Activated CD4-positive, alpha-beta T cell treated with anti-CD3 and anti-CD28 coated beads, Interleukin-2, amount 10 ng/mL, durations not matched to agents 7 days and 5 days (primary cell): ENCODE results near the gene FOXC1. TPM values are rescaled to one million over a fixed set of nuclear protein-coding genes. Genes with fewer than 3 reads are reported as not detected.

Source experiments
- CTCF ChIA-PET: fragments of 350-600 bp; sonication (Branson Sonifier 250); formaldehyde crosslinking; loops from one replicate; lab custom pipeline; 2021; ENCODE audit warnings: antibody characterized with exemption; lab: Charles Lee
- POLR2A ChIA-PET: fragments of 350-600 bp; sonication (Branson Sonifier 250); formaldehyde crosslinking; loops from one replicate; lab custom pipeline; 2021; ENCODE audit warnings: antibody characterized with exemption; lab: Charles Lee
- DNase-seq: peaks from one replicate; pipeline ENCODE4 v3.0.0-alpha.2; 2020
- H3K27ac Mint-ChIP-seq: one replicate; pipeline ENCODE4 v1.8.0; 2021; ENCODE audit warnings: mild to moderate bottlenecking, moderate library complexity, mixed read lengths
- H3K27me3 Mint-ChIP-seq: one replicate; pipeline ENCODE4 v1.8.0; 2021; ENCODE audit warnings: mixed read lengths
- H3K36me3 Mint-ChIP-seq: one replicate; pipeline ENCODE4 v1.8.0; 2021; ENCODE audit warnings: low read depth, mixed read lengths
- H3K4me1 Mint-ChIP-seq: one replicate; pipeline ENCODE4 v1.8.0; 2021; ENCODE audit warnings: mixed read lengths
- H3K4me3 Mint-ChIP-seq: one replicate; pipeline ENCODE4 v1.8.0; 2021; ENCODE audit warnings: mild to moderate bottlenecking, moderate library complexity, mixed read lengths
- H3K9me3 Mint-ChIP-seq: one replicate; pipeline ENCODE4 v1.8.0; 2021; ENCODE audit warnings: mixed read lengths
- total RNA-seq, 2 experiments: library from RNA; stranded (reverse); gene quantifications; one replicate each; pipeline ENCODE4 v1.2.3, GENCODE V29; 2021

Gene FOXC1
- total RNA-seq, 2 experiments from 2014 or later, result not detected

DNA sequence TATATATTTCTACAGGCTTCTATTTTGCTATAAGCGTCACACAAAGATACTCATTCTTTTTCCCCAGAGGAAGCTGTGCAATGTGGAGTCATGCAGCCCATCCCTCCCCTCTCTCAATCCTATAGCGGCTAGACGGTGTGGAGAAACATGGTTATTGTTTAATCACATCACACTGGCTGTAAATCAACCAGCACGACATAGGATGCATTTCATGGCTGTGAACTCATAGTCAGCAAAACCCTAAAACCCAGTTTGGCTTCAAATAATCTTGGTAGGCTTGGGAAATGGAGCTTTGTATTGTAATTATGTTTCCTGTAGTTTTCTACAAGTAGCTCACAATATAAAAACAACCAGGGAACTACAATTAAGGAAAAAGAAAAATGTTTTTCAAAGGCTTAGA lies 16.8 kb downstream of the FOXC1 start:
- Mint-ChIP-seq H3K36me3 (peaks cover 3% of the 10 kb centered on the region), H3K4me3 (no peak overlapping the region), H3K9me3 (no peaks in the 10 kb centered on the region), H3K4me1 (peaks cover 9% of the 10 kb centered on the region), H3K27me3 (peaks cover 56% of the 10 kb centered on the region), H3K27ac (no peak overlapping the region)
- ChIA-PET CTCF (interaction anchor here (0.8 to 1.0 kb wide), 2 partner anchors 53 to 360 kb away, joined by 3 read pairs; no protein-coding TSS in a partner anchor), POLR2A (no interaction called here)
- no peak for DNase-seq

DNA sequence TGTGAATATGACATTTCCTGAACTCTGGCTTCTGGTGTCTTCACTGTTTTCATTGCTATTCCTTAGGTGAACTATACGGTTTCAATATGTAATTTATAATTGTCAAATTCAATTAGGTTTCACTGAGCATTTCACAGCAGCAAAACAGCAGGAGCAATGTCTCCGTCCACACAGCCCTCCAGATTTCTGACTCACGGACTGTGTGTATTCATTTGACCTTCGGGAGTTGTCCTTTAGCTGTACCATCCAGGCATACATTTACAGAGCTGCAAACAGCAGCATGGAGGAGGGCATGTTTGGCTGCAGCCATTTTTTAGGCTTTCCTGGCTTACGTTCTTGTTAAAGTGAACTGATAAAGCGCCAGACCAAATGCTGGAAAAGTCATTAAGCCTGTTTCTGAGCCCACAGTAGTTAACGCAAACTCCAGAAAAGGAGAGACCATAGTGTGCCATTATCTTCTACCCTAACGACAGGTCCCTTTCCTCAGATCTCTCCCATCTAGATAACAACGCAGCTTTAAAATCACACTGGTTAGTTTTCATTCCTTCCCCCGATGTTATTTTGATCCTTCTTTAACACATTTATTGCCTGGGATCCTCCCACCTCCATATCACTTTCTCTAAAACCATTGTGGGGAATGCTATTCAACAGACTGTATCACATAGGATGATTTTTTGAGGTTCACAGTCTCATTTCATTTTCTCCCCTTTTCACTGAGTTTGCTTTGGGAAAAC lies 18.3 kb downstream of the FOXC1 start:
- Mint-ChIP-seq H3K4me1 (peaks cover 9% of the 10 kb centered on the region), H3K27me3 (peaks cover 45% of the 10 kb centered on the region), H3K4me3 (no peak overlapping the region), H3K36me3 (peaks cover 3% of the 10 kb centered on the region), H3K27ac (no peak overlapping the region), H3K9me3 (no peaks in the 10 kb centered on the region)
- no peak for DNase-seq
- ChIA-PET CTCF (no interaction called here), POLR2A (no interaction called here)

- CTCF ChIA-PET, result no interaction called here
Observed at GRCh38 chr6:1629316-1629715, 19.6 kb downstream of the FOXC1 start.

GRCh38 chr6:1630212-1630770 lies 20.6 kb downstream of the FOXC1 start:
- CTCF ChIA-PET, result interaction anchor here (1.2 kb wide), 1 partner anchor 23 kb away, joined by 3 read pairs; no protein-coding TSS in a partner anchor

More at GRCh38 chr6:1629316-1629715, 19.6 kb downstream of the FOXC1 start:
- Mint-ChIP-seq H3K27me3 (peaks cover 37% of the 10 kb centered on the region), H3K36me3 (peaks cover 3% of the 10 kb centered on the region), H3K9me3 (no peaks in the 10 kb centered on the region), H3K4me3 (no peak overlapping the region), H3K4me1 (peaks cover 9% of the 10 kb centered on the region), H3K27ac (no peak overlapping the region)
- DNase-seq, result no peak
- POLR2A ChIA-PET, result no interaction called here

GRCh38 chr6:1630771-1631217 lies 21.1 kb downstream of the FOXC1 start:
- peaks cover 28% of the 10 kb centered on the region for H3K27me3 Mint-ChIP-seq

More at GRCh38 chr6:1630212-1630770, 20.6 kb downstream of the FOXC1 start:
- H3K27me3 Mint-ChIP-seq, result peaks cover 34% of the 10 kb centered on the region
- no peak overlapping the region for H3K27ac Mint-ChIP-seq
- POLR2A ChIA-PET, result no interaction called here
- no peak overlapping the region for H3K4me3 Mint-ChIP-seq
- no peaks in the 10 kb centered on the region for H3K9me3 Mint-ChIP-seq
- H3K36me3 Mint-ChIP-seq, result peaks cover under 1% of the 10 kb centered on the region
- peaks cover 5% of the 10 kb centered on the region for H3K4me1 Mint-ChIP-seq
- no peak for DNase-seq

DNA sequence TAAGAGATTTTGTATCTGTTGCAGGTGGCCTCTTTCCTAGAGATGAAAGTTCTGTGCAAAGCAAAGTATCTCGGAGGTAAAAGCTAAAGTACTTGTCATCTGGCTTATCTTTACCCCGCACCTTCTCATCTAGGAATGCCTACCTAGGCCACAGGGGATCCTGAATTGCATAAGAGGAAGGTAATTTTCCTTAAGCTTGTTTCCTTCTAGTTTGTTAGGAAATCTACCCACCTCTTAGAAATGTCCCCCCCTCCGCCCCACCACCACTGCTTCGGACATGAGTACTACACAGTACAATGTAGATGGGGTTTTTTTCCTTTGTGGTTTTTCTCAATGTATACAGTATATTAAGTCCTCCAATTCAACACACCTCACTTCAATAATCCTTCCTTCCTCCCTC lies 21.5 kb downstream of the FOXC1 start:
- no peak for DNase-seq
- Mint-ChIP-seq H3K27me3 (peaks cover 24% of the 10 kb centered on the region), H3K4me1 (no peaks in the 10 kb centered on the region), H3K27ac (no peak overlapping the region), H3K4me3 (no peak overlapping the region), H3K9me3 (no peaks in the 10 kb centered on the region), H3K36me3 (no peaks in the 10 kb centered on the region)
- CTCF ChIA-PET, result interaction anchor here (1.2 kb wide), 1 partner anchor 24 kb away, joined by 3 read pairs; no protein-coding TSS in a partner anchor
- POLR2A ChIA-PET, result no interaction called here

More at GRCh38 chr6:1630771-1631217, 21.1 kb downstream of the FOXC1 start:
- Mint-ChIP-seq H3K4me1 (peaks cover 3% of the 10 kb centered on the region), H3K9me3 (no peaks in the 10 kb centered on the region), H3K4me3 (no peak overlapping the region), H3K36me3 (no peaks in the 10 kb centered on the region), H3K27ac (no peak overlapping the region)
- DNase-seq, result no peak
- ChIA-PET POLR2A (no interaction called here), CTCF (interaction anchor here (1.2 kb wide), 1 partner anchor 23 kb away, joined by 3 read pairs; no protein-coding TSS in a partner anchor)

- Mint-ChIP-seq H3K36me3 (no peaks in the 10 kb centered on the region), H3K4me3 (no peak overlapping the region), H3K9me3 (no peaks in the 10 kb centered on the region), H3K4me1 (no peaks in the 10 kb centered on the region), H3K27me3 (peaks cover 3% of the 10 kb centered on the region), H3K27ac (no peak overlapping the region)
- DNase-seq, result no peak
- CTCF ChIA-PET, result no interaction called here
- POLR2A ChIA-PET, result no interaction called here
Observed at GRCh38 chr6:1633366-1634021, 23.8 kb downstream of the FOXC1 start.

GRCh38 chr6:1634081-1634480 lies 24.4 kb downstream of the FOXC1 start:
- H3K4me1 Mint-ChIP-seq, result no peaks in the 10 kb centered on the region
- peaks cover 1% of the 10 kb centered on the region for H3K27me3 Mint-ChIP-seq
- POLR2A ChIA-PET, result no interaction called here
- no peaks in the 10 kb centered on the region for H3K36me3 Mint-ChIP-seq
- no peak overlapping the region for H3K27ac Mint-ChIP-seq
- CTCF ChIA-PET, result no interaction called here
- no peak for DNase-seq
- H3K4me3 Mint-ChIP-seq, result no peak overlapping the region
- no peaks in the 10 kb centered on the region for H3K9me3 Mint-ChIP-seq

DNA sequence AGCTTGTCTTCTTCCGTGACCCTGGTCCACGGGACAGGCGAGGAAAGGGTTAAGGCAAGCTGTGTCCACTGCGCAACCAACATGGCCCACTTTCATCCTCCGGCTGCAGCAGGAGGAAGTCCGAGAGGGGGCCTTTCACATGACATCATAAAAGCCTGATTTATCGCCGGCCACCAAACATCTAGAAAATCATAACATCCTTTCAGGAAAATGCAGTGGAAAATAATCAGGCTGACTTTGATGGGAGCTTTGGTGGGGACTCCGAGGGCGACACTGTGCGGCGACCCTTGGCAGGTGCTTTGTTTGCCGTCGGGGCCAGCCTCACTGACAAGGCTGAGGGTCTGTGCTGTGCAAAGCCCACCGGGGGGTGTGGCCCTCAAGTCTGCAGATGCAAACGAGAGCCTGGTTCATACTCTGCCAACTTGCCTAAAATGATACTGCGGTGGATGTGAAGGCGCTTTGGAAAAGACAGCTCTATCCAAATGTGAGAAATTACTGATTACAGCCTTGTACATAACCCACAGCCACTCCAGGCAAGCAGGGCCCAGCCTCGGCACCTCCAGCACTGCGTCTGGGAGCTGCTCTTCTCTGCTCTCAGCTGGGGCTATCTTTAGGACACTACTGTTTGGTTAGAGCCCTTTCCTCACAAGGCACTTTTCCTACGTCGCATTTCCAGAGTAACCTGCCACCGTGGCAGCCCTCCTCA lies 25.7 kb downstream of the FOXC1 start:
- no peak overlapping the region for H3K27ac Mint-ChIP-seq
- no peaks in the 10 kb centered on the region for H3K4me1 Mint-ChIP-seq
- no peak for DNase-seq
- ChIA-PET POLR2A (no interaction called here), CTCF (interaction anchor here (1.1 kb wide), 1 partner anchor 9 kb away, joined by 3 read pairs; no protein-coding TSS in a partner anchor)
- no peak overlapping the region for H3K4me3 Mint-ChIP-seq
- no peaks in the 10 kb centered on the region for H3K9me3 Mint-ChIP-seq
- no peaks in the 10 kb centered on the region for H3K27me3 Mint-ChIP-seq
- no peaks in the 10 kb centered on the region for H3K36me3 Mint-ChIP-seq

GRCh38 chr6:1636272-1636825 lies 26.6 kb downstream of the FOXC1 start:
- no peaks in the 10 kb centered on the region for H3K27me3 Mint-ChIP-seq
- no peaks in the 10 kb centered on the region for H3K36me3 Mint-ChIP-seq
- POLR2A ChIA-PET, result no interaction called here
- no peak overlapping the region for H3K4me3 Mint-ChIP-seq
- CTCF ChIA-PET, result interaction anchor here (1.1 kb wide), 1 partner anchor 8 kb away, joined by 3 read pairs; no protein-coding TSS in a partner anchor
- no peaks in the 10 kb centered on the region for H3K4me1 Mint-ChIP-seq
- no peak for DNase-seq
- H3K9me3 Mint-ChIP-seq, result no peaks in the 10 kb centered on the region
- no peak overlapping the region for H3K27ac Mint-ChIP-seq

DNA sequence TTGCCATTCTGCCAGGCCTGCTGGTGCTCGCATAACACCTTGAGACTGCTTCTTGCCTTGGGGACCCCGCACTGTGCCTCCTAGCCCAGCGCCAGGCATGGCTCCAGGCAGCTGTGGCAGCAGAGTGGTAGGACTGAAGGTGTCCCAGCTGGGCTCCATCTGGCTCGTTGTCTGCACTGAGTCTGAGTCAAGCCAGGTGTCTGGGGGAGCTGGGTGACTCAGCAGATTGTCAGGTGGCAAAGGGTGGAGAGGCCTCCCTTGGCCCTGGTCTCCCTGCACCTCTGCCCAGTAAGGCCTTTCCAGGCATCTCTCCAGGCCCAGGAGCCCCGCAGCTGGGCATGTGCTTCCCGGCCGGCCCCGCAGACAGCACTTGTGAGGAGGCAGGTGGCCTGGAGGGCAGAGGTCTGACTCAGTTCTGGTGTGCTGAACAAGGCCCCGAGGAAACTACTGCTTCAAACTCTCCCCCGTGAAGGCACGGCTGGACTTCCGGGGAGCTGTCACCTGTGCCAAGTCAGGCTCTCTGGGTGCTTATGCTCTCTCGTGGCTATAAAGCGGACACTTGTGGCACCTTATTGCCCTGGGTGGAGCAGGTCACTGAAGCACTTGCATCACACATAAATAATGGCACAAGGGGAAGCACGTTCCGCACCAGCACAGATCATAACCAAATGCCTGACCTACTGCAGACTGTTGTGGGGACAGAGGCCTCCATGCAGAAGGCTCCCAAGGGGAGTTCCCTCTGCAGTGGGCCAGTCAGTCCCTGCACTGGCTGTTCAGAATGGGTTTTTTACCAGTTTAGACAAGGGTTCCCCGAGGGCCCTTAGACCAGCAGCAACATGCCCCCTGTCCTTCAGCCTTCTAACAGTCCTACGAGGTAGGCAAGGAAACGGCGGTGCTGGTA lies 27.5 kb downstream of the FOXC1 start:
- H3K36me3 Mint-ChIP-seq, result no peaks in the 10 kb centered on the region
- DNase-seq, result no peak
- no peak overlapping the region for H3K27ac Mint-ChIP-seq
- ChIA-PET POLR2A (no interaction called here), CTCF (no interaction called here)
- H3K9me3 Mint-ChIP-seq, result no peaks in the 10 kb centered on the region
- H3K27me3 Mint-ChIP-seq, result no peaks in the 10 kb centered on the region
- H3K4me3 Mint-ChIP-seq, result no peak overlapping the region
- H3K4me1 Mint-ChIP-seq, result no peaks in the 10 kb centered on the region
